ENCODE results near the gene C17orf78. TPM values are rescaled to one million over a fixed set of nuclear protein-coding genes. Genes with fewer than 3 reads are reported as not detected.

C17orf78 gene
- total and polyA plus RNA-seq, 7 experiments from 2014 or later: not detected

DNA sequence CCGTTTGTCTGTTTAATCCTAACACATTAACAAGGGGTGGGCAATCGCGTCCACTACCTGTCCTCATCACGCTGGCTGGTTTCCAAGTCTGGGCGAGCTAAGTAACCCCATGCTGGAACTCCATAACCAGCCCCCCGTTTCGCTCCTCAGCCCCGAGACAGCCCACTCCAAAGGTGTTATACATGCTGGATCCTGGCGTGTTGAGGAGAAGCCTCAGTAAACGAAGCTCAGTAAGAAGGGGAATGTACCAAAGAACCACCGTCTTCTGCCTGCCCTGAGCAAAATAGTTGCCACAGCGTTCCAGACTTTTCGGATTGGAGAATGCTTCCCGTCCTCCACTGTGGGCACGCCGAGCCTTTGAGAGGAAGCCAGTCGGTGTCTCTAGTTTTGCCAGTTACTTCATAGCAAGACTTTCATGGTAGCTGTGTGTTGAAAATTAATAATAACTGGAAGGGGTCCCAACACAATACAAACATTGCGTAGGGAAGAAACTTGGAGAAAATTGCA lies 16.1 kb upstream of the C17orf78 start:
- H3K9me3 Mint-ChIP-seq: no peaks in the 10 kb centered on the region
- no peaks in the 10 kb centered on the region for H3K27me3 Mint-ChIP-seq
- intact Hi-C loops (cut with micrococcal nuclease): loop anchor here (1.0 to 5.0 kb wide), 7 partner anchors 14 to 812 kb away; partner anchors contain the start of genes ACACA (in 2 of the 2), TADA2A (in 2 of the 2), MRM1 (in 1 of the 2) and SYNRG (in 1 of the 2)
- ATAC-seq: no peak
- POLR2A ChIA-PET: no interaction called here
- peaks cover 11 to 25% (median 23%) of the 10 kb centered on the region in 7 donors for H3K4me1 Mint-ChIP-seq
- Histone ChIP-seq H3K36me3 (ENCODE audit: control insufficient read depth in 2 of 3, insufficient read depth in 3 of 3, low read length in 3 of 3) (no peaks in the 10 kb centered on the region), H3K4me3 (ENCODE audit: low read length) (peak overlapping the region; percentile 80), H3K4me1 (ENCODE audit: control insufficient read depth in 2 of 2, insufficient read depth in 2 of 2, low read length in 2 of 2) (peaks cover 6 to 14% of the 10 kb centered on the region in 2 donors), H3K27ac (ENCODE audit: low read depth, low read length) (peak overlapping the region; percentile 67), H3K9me3 (ENCODE audit: control insufficient read depth in 2 of 3, low read length in 3 of 3) (no peaks in the 10 kb centered on the region), H3K27me3 (ENCODE audit: control insufficient read depth in 2 of 2, insufficient read depth in 2 of 2, low read length in 2 of 2) (no peaks in the 10 kb centered on the region)
- no peaks in the 10 kb centered on the region for H3K36me3 Mint-ChIP-seq
- H3K4me3 Mint-ChIP-seq: peak overlapping the region; percentile 76 to 88 (median 82)
- peak overlapping the region; percentile 37 to 92 (median 80) for H3K27ac Mint-ChIP-seq
- DNase-seq: no peak
- CTCF ChIA-PET: interaction anchor here (0.5 to 0.6 kb wide), 2 partner anchors 12 to 126 kb away, joined by 3 read pairs; no protein-coding TSS in a partner anchor

DNA sequence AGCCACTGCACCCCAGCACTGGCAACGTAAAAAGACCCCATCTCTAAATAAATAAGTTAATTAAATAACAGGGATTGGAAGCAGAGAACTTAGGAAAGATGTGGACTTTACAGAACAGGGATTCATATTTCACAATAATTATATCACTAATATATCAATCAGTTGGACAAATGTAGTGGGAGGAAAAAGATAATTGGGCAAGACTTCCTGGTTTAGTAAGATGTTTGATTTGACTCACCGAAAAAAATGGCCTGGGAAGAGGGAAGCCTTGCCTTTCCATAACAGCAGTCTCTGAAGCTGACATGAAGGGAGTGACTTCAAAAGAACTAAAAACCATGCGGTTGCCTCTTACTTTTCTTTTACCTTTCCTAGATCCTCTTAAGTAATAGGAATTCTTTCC lies 15.2 kb upstream of the C17orf78 start:
- Mint-ChIP-seq H3K36me3 (no peaks in the 10 kb centered on the region), H3K27ac (no peak overlapping the region), H3K27me3 (no peaks in the 10 kb centered on the region), H3K4me3 (peak overlapping the region in 1 of 10 donors; percentile 71), H3K4me1 (peaks cover 11 to 25% (median 23%) of the 10 kb centered on the region in 7 donors), H3K9me3 (no peaks in the 10 kb centered on the region)
- ChIA-PET POLR2A (no interaction called here), CTCF (interaction anchor here (0.6 kb wide), 1 partner anchor 440 kb away, joined by 3 read pairs; no protein-coding TSS in a partner anchor)
- intact Hi-C loops (cut with micrococcal nuclease): no loop called here
- ATAC-seq: no peak
- H3K4me1 ChIP-seq (ENCODE audit: control insufficient read depth in 2 of 2, insufficient read depth in 2 of 2, low read length in 2 of 2): peaks cover 6 to 14% of the 10 kb centered on the region in 2 donors
- no peak overlapping the region for H3K27ac ChIP-seq (ENCODE audit: low read depth, low read length)
- no peaks in the 10 kb centered on the region for H3K27me3 ChIP-seq (ENCODE audit: control insufficient read depth in 2 of 2, insufficient read depth in 2 of 2, low read length in 2 of 2)
- H3K4me3 ChIP-seq (ENCODE audit: low read length): no peak overlapping the region
- no peaks in the 10 kb centered on the region for H3K9me3 ChIP-seq (ENCODE audit: control insufficient read depth in 2 of 3, low read length in 3 of 3)
- DNase-seq: no peak
- H3K36me3 ChIP-seq (ENCODE audit: control insufficient read depth in 2 of 3, insufficient read depth in 3 of 3, low read length in 3 of 3): no peaks in the 10 kb centered on the region

DNA sequence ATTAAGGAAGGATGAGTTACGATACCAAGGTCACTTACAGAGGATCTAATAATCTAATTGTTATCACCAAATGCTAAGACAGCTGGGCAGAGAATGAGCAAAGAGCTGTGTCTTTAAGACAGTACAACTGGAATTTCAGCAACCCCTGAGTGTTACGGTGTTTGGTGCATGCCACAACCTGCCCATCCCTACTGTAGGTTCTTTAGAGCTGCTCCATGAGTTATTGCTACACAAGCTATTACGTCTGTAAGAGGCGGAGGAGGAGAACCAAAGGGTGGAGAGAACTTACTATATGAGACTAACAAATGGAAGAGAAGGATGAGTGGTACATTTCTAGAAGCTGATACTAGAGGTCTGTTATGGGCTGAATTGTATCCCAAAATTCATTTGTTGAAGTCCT lies 14.2 kb upstream of the C17orf78 start:
- DNase-seq: no peak
- Mint-ChIP-seq H3K27me3 (no peaks in the 10 kb centered on the region), H3K9me3 (no peaks in the 10 kb centered on the region), H3K27ac (no peak overlapping the region), H3K4me3 (no peak overlapping the region), H3K4me1 (peaks cover 11 to 24% (median 23%) of the 10 kb centered on the region in 7 donors), H3K36me3 (no peaks in the 10 kb centered on the region)
- intact Hi-C loops (cut with micrococcal nuclease): no loop called here
- no peaks in the 10 kb centered on the region for H3K36me3 ChIP-seq (ENCODE audit: control insufficient read depth in 2 of 3, insufficient read depth in 3 of 3, low read length in 3 of 3)
- no peak overlapping the region for H3K4me3 ChIP-seq (ENCODE audit: low read length)
- ATAC-seq: no peak
- H3K4me1 ChIP-seq (ENCODE audit: control insufficient read depth in 2 of 2, insufficient read depth in 2 of 2, low read length in 2 of 2): peaks cover 6 to 14% of the 10 kb centered on the region in 2 donors
- no peaks in the 10 kb centered on the region for H3K9me3 ChIP-seq (ENCODE audit: control insufficient read depth in 2 of 3, low read length in 3 of 3)
- ChIA-PET POLR2A (no interaction called here), CTCF (interaction anchor here (0.6 kb wide), 1 partner anchor 439 kb away, joined by 3 read pairs; no protein-coding TSS in a partner anchor)
- no peaks in the 10 kb centered on the region for H3K27me3 ChIP-seq (ENCODE audit: control insufficient read depth in 2 of 2, insufficient read depth in 2 of 2, low read length in 2 of 2)
- H3K27ac ChIP-seq (ENCODE audit: low read depth, low read length): no peak overlapping the region

DNA sequence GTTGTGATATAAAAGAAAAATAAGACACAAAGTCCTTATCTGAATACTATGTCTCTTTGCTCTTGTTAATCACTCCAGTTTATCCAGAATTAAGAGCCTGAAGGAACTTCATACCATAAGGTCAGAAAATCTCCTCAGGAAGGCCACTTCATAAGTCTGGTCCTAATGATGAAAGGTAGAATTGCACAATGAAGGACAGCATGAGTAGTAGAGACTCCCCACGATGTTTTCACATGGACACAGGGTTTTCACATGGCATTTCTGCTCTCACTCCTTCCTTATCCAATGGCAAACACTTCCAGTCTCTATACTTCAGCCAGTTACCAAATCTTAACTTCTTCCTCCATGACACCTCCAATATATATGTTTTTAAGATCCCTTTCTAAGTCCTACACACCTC lies 10.2 kb upstream of the C17orf78 start:
- ChIA-PET CTCF (no interaction called here), POLR2A (no interaction called here)
- no peaks in the 10 kb centered on the region for H3K9me3 ChIP-seq (ENCODE audit: control insufficient read depth in 2 of 3, low read length in 3 of 3)
- DNase-seq: no peak
- H3K4me3 ChIP-seq (ENCODE audit: low read length): no peak overlapping the region
- H3K27me3 ChIP-seq (ENCODE audit: control insufficient read depth in 2 of 2, insufficient read depth in 2 of 2, low read length in 2 of 2): no peaks in the 10 kb centered on the region
- Mint-ChIP-seq H3K36me3 (no peaks in the 10 kb centered on the region), H3K27ac (no peak overlapping the region), H3K4me1 (no peaks in the 10 kb centered on the region), H3K27me3 (no peaks in the 10 kb centered on the region), H3K9me3 (no peaks in the 10 kb centered on the region), H3K4me3 (no peak overlapping the region)
- intact Hi-C loops (cut with micrococcal nuclease): loop anchor here in 1 of 2 donors (5.0 kb wide), 1 partner anchor 753 kb away; no protein-coding TSS in a partner anchor
- H3K27ac ChIP-seq (ENCODE audit: low read depth, low read length): no peak overlapping the region
- no peaks in the 10 kb centered on the region for H3K36me3 ChIP-seq (ENCODE audit: control insufficient read depth in 2 of 3, insufficient read depth in 3 of 3, low read length in 3 of 3)
- H3K4me1 ChIP-seq (ENCODE audit: control insufficient read depth in 2 of 2, insufficient read depth in 2 of 2, low read length in 2 of 2): no peaks in the 10 kb centered on the region
- ATAC-seq: no peak

DNA sequence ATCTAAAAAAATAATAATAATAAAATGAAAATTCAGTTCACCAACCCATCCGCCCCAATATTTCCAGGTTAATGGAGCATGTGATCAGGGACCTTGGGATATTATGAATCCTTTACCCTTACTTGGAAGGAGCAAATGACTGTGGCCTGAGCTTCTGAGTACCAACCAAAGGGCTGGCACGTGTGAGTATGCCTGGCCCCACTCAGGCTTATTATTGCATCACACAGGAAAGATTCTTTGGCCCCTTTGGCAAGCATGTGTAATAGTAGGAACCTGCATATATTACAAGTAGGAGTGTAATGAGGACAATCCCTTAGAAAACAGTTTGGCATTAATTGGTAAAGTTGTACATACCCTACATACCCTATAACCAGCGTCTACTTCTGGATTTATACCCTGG lies 7.2 kb upstream of the C17orf78 start:
- intact Hi-C loops (cut with micrococcal nuclease): loop anchor here in 1 of 2 donors (5.0 kb wide), 1 partner anchor 756 kb away; no protein-coding TSS in a partner anchor
- no peaks in the 10 kb centered on the region for H3K36me3 ChIP-seq (ENCODE audit: control insufficient read depth in 2 of 3, insufficient read depth in 3 of 3, low read length in 3 of 3)
- H3K36me3 Mint-ChIP-seq: no peaks in the 10 kb centered on the region
- H3K27ac ChIP-seq (ENCODE audit: low read depth, low read length): no peak overlapping the region
- ChIA-PET POLR2A (no interaction called here), CTCF (no interaction called here)
- no peaks in the 10 kb centered on the region for H3K9me3 Mint-ChIP-seq
- peaks cover 0 to 6% (median 3%) of the 10 kb centered on the region in 7 donors for H3K4me1 Mint-ChIP-seq
- no peak overlapping the region for H3K4me3 ChIP-seq (ENCODE audit: low read length)
- no peaks in the 10 kb centered on the region for H3K9me3 ChIP-seq (ENCODE audit: control insufficient read depth in 2 of 3, low read length in 3 of 3)
- DNase-seq (no peak), ATAC-seq (no peak)
- H3K4me1 ChIP-seq (ENCODE audit: control insufficient read depth in 2 of 2, insufficient read depth in 2 of 2, low read length in 2 of 2): no peaks in the 10 kb centered on the region
- no peak overlapping the region for H3K27ac Mint-ChIP-seq
- H3K27me3 ChIP-seq (ENCODE audit: control insufficient read depth in 2 of 2, insufficient read depth in 2 of 2, low read length in 2 of 2): no peaks in the 10 kb centered on the region
- H3K4me3 Mint-ChIP-seq: no peak overlapping the region
- no peaks in the 10 kb centered on the region for H3K27me3 Mint-ChIP-seq

DNA sequence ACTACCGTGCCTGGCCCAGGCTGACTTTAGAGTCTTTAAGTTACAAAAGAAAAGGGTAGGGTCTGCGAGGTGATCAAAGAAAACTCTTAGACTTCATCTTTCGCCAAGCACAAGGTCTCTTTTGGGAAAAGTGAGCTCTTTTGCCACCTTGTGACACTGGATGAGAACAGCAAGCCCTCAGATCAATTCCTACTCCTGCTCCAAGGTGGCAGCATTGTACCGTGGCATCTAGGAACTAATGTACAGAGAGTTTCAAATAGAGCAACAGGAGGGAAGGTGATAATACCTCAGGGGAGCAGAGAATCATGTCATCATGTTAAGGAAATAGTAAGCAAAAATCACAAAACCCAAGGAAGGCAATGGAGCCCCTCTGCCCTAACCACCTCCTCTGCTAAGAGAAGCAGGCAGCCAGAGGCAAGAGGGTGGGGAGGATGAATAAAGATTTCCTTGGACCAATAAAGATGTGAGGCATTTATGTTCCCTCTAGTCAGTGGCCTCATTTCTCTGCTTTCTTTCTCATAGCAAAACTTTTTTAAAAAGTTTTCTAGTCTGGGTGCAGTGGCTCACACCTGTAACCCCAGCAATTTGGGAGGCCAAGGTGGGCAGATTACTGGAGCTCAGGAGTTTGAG lies 2.1 kb upstream of the C17orf78 start:
- ChIA-PET CTCF (interaction anchor here (0.6 to 1.9 kb wide), 10 partner anchors 9 to 771 kb away, joined by 3 to 13 read pairs (median 3); partner anchors contain the start of gene DUSP14), POLR2A (interaction anchor here (1.0 to 2.0 kb wide), 2 partner anchors 24 to 32 kb away, joined by 4 to 5 read pairs; no protein-coding TSS in a partner anchor)
- intact Hi-C loops (cut with micrococcal nuclease): loop anchor here (1.0 to 2.0 kb wide), 6 partner anchors 14 to 770 kb away; partner anchors contain the start of genes ACACA (in 1 of the 2) and TADA2A (in 1 of the 2)
- no peak overlapping the region for H3K27ac ChIP-seq (ENCODE audit: low read depth, low read length)
- no peaks in the 10 kb centered on the region for H3K9me3 Mint-ChIP-seq
- H3K4me1 Mint-ChIP-seq: peaks cover 0 to 8% (median 5%) of the 10 kb centered on the region in 7 donors
- ATAC-seq (peak; percentile 99), DNase-seq (peak in 8 of 9 donors; percentile 41 to 71 (median 63))
- no peaks in the 10 kb centered on the region for H3K9me3 ChIP-seq (ENCODE audit: control insufficient read depth in 2 of 3, low read length in 3 of 3)
- H3K27ac Mint-ChIP-seq: peak overlapping the region in 2 of 9 donors; percentile 2 to 69
- H3K36me3 ChIP-seq (ENCODE audit: control insufficient read depth in 2 of 3, insufficient read depth in 3 of 3, low read length in 3 of 3): no peaks in the 10 kb centered on the region
- H3K27me3 ChIP-seq (ENCODE audit: control insufficient read depth in 2 of 2, insufficient read depth in 2 of 2, low read length in 2 of 2): no peaks in the 10 kb centered on the region
- peaks cover 0 to 2% (median 0%) of the 10 kb centered on the region in 5 donors for H3K36me3 Mint-ChIP-seq
- H3K4me3 Mint-ChIP-seq: no peak overlapping the region
- H3K4me3 ChIP-seq (ENCODE audit: low read length): no peak overlapping the region
- H3K4me1 ChIP-seq (ENCODE audit: control insufficient read depth in 2 of 2, insufficient read depth in 2 of 2, low read length in 2 of 2): no peaks in the 10 kb centered on the region
- no peaks in the 10 kb centered on the region for H3K27me3 Mint-ChIP-seq
